Stimulated activated CD8-positive, alpha-beta memory T cell treated with anti-CD3 and anti-CD28 coated beads, Interleukin-15, amount 100 ng/mL, for 4 hours (primary cell): ENCODE data around the gene DES.
"Not testable (repeated sequence)": the region's sequence is repeated elsewhere in the genome, so short reads cannot be mapped to it uniquely, and the experiment has no call there.

ENCODE experiments used
- DNase-seq, 2 donors: peaks; one replicate each; pipeline ENCODE4 v3.0.0-alpha.2; 2020; ENCODE audit warnings: low read depth in 2 of 2

Gene DES

DNA sequence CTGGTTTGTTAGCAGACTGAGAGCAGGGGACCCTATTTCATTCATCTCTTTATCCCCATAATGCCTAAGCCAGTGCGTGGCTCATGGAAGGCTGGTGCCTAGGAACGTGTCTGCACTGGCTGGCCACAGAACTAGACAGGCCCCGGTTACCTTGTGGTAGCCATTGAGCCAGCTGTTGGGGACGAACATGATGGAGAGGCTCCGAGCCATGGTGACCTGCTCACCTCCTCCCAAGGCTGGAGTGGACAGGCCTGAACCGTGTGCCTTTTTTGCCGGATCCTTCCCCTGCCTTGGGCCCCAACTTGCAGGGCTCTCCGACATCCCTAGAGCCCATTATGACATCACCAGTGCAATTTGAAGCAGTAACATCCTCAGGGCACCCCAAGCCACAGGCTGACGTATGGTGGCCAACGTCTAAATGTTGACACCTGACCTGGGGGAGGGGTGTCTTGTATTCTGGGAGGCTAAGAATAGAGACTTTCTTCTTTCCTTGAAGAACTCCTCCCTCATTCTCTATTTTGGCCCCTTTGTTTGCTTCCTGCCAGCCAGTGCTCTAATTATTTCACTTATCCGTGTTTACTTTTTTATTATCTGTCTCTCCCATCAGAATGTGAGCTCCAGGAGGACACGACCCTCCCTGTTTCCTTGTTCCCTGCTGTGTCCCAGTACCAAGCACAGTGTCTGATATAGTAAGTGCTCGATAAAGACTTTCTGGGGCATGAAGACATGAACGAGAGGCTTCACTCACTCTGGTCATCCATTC lies 18.3 kb upstream of the DES start:
- DNase-seq = no peak

DNA sequence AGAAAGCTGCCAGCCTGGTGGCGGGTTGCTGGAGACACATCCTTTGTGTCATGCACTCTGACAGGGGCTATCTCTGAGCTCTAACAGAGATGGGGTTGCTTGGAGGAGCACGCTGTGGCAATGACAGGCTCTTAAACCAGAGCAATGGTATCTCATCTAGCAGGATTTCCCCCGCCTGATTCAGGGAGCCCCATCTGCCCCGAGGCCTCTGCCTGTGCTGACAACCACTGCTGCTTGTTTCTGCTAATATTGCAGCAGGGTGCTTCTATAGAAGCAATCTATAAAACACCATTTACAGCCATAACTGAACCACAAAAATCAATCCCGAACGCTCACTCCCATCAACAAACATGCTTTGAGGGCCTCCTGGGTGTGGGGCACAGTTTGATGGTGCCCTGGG lies 17.6 kb upstream of the DES start:
- no peak for DNase-seq

DNA sequence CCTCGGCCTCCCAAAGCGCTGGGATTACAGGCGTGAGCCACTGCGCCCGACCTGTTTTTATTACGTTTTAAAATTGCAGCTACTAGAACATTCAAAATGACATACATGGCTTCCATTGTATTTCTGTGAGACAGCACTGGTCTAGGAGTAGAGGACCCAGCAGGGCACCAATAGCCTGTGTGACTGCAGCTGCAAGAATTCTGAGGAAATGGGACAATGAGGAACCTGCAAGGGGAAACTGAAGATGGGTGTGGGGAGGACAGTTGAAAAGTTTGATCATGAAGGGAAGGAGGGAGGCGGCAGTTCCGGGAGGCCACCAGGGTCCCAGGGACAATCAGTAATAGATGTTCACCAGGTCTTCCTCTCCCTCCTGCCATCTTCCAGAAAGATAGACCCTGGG lies 16.6 kb upstream of the DES start:
- DNase-seq = no peak

DNA sequence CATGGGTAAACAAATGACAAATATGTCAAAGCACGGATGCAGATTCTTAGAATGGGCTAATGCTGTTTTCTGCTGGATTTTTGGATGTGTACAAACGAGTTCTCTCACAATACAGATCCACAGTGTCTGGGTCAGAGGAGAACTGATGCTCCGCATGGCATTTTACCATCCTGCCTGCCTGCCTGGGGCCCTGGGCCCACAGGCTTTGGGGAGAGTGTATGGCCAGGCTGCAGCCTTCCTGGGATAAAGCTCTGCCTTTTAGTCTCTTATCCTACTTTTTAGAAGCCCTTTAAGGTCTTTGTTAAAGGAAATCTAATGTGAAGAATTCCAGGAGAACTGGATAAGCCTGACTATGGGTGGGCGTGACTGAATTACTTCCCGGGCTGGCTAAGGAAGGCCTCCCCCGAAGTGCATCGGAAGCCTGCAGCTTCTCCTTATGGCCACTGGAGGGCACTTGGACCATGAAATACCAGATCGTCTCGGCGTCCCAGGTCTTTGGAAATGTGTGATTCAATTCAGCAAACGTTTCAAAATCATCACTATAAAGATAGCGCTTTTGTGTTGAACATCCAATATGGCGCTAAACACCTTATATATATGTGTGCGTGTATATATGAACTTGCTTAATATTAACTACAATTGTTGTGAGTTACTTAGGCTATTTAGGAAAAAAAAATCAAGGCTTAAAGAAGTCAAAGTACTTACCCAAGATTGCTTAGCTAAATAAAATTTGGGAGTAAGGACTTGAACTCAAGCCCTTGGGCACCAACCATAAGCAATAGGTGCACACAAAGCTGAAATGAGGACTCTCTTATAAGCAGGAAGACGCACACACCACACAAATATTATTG lies 15.3 kb upstream of the DES start:
- DNase-seq = peak in 1 of 2 donors; percentile 45

DNA sequence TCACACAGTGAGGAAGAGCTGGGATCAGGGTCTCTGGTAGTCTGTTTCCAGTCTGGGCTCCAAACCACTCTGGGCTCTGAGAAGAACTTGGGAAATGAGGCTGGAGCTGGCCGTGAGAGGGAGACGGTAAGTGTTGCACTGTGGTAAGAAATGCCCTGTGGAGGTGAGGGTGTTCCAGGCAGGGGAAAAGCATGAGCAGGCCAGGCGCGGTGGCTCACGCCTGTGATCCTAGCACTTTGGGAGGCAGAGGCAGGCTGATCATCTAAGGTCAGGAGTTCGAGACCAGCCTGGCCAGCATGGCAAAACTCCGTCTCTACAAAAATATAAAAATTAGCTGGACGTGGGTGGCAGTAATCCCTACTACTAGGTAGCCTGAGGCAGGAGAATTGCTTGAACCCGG lies 14.3 kb upstream of the DES start:
- no peak for DNase-seq

DNA sequence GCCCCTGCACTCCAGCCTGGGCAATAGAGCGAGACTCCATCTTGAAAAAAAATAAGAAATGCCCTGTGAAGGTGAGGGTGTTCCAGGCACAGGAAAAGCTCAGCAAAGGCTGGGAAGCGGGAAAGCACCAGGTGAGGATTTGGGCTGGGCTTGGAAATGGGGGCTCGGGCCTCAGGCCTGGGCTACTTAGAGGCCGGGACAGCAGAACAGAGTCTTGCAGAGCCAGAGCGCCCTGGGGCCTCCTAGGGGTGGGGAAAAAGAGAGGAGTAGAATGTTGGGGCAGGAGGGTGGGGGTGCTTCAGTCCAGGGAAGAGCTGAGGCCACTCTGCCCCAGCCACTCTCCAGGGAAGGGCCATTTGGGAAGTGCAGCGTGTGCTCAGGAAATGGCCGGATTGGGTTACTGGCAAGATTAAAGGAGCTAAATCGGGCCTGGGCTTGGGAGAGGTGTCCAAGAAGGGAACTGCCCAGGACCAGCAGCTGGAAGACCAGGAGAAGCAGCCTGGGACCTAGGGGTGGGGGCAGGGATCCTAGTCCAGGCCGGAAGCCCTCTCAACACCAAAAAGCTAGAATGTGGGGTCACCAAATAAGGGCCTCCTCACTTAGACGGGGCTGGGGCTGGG lies 13.8 kb upstream of the DES start:
- no peak for DNase-seq

DNA sequence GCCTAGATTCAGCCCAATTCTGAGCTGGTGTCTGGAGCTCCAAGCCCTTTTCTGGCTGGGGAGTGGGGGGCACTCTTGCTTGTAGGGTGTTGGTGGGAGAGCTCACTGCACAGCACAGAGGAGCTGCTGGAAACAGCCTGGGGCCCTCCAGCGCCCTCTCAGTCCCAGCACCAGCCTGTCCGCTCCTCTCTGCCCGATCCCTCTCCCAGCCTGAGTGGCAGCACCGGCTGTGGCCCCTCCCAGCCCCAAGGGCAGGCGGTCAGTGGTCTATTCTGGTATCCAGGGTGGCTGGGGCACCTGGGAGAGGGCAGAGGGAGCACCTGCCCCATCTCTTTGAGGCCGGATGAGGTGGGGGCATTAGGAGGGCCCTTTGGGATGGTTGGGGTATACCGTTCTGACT lies 13.2 kb upstream of the DES start:
- DNase-seq = no peak

DNA sequence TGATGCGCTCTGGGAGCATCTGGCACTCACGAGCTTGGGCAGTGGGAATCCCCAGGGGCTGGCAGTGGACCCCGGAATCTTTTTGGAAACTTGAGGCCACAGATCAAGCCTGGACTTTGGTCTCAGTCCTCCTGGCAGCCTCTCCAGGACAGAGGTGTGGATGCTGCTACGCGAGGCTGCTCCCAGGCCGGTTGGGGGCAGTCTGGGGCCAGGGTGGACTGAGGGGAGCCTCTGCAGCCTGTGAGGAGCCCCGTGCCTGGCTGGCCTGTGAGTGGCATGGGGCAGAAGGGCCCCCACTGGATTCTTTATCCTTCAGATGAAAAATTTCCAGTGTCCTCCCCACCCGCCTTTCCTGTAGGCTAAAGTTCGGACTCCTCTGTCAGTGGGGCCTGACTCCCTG lies 12.7 kb upstream of the DES start:
- no peak for DNase-seq

DNA sequence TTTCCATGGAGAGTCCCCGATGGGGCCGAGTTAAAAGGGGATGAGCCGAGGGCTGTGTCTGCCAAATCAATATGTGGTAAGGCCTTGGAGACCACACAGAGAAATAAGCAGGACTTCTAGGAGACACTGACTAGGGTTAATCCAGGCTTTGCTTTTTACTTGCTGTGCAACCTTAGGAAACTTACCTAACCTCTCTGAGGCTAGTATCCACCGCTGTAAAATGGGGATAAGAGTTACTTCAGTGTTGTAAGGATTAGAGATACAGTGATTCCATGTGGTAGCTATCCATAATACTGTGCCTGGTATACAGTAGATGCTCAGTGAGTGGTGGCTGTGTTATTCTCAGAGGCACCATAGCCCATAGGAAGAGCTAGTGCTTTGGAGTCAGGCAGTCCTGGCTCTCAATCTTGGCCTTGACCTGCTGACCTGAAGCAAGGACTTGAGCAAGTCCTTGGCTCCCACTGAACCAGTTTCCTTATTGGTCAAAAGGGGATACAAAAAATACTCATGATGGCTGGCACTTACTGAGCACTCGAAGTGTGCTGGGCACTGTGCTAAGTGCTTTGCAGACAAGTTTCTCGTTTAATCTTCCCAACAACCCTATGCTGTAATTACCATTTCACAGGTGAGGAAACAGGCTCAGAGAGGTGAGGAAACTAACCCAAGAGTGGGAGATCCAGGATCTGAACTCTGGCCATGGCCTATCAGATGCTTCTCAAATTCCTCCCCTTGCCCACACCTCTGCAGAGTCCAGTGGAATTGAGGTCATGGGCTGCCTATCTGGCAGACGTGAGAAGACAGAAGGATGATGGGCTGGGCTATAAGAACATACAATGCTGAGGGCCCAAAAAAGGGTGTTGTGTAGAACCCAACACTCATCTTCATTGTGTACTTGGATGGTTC lies 12.0 kb upstream of the DES start:
- DNase-seq = no peak

DNA sequence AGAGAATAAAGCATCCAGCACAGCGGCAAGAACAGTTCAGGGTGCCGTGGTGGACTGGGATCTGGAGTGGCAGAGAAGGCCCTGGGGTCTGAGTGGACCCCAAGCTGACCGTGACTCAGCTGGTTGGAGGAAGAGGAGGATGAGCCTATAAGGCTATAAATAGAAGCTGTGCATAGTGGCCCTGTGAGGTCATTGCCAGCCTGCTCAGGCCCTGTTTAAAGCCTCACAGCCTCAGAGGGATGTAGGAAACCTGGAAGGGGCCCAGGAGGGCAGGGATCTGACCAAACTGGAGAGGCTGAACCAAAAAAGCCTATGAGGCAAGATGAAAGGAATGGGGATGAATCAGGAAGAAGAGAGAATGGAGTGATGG lies 11.3 kb upstream of the DES start:
- no peak for DNase-seq

DNA sequence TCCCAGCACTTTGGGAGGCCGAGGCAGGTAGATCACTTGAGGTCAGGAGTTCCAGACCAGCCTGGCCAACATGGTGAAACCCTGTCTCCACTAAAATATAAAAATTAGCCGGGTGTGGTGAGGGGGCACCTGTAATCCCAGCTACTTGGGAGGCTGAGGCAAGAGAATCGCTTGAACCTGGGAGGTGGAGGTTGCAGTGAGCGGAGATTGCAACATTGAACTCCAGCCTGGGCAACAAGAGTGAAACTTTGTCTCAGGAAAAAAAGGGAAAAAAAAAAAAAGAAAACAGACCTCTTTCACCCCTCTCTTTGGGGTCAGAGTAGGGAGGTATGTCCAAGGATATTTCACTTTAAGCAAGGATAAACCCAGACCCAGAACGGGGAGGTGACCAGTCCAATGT lies 10.8 kb upstream of the DES start:
- not testable (repeated sequence) for DNase-seq

DNA sequence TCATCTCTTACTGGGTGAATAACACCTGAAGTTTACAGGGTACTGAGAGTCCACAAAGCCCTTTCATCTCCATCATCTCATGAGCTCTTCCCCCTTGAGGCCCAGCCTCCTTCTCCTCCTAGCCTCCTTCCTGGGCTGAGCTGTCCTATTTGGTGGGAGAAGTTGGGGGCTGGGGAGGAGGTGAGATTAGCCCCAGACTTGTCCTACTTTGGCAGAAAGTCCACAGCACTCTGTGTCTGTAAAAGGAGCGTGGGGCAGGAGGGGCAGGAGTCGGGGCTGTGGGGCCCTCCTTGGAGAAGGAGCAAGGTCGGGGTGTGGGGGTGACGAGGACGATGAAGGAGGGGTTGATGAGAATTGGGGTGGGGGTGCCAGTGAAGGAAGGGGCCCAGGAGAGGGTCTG lies 10.0 kb upstream of the DES start:
- DNase-seq = no peak

DNA sequence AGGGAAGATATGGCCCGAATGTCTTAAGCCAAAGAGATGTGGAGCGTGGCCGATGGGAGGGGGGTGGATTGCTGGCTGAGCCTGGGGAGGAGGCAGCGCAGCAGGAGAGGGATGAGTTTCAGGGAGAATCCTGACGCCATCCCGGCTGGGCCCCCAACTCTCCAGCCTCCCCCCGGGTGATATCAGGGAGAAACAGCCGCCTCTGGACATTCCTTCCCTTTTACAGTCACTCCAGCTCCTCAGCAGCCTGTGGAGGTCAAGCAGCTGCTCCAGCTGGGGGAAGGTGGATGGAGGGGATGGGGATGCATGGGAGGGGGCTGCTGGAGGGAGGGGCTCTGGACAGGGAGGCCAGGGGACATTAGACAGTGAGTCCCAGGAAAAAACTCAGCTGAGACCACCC lies 9.5 kb upstream of the DES start:
- DNase-seq = no peak

DNA sequence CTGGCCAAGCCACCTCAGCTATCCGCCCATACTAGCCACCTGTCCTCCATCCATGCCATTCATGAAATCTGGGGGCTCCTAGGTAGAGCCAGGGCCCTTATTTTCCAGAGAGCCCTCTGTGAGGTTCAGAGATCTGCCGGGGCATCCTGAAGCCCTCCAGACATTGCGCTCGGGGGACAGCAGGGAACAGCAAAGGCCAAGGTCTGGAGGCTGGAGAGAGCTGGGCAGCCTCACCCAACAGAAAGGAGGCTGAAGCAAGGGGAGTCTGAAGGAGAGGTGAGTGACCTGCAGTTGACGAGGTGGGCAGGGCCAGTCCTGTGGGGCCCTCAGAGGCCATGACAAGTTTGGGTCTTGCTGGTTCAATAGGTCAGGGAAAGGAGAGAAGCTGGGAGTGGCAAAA lies 8.6 kb upstream of the DES start:
- DNase-seq = no peak

DNA sequence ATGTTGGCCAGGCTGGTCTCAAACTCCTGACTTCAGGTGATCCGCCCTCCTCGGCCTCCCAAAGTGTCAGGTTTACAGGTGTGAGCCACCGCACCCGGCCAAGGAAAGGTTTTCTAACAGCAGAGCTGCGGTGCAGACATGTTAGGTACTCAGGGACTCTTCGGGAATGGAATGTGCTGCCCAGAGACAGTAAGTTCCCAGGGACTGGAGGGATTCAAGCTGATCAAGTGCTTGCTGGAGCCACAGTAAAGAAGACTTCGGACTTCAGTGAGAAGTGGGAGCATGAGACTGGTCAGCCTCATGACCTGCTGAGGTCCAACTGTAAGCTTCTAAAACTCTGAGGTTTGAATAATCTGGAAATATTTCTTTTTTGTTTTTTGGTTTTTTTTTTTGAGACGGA lies 7.8 kb upstream of the DES start:
- DNase-seq = no peak

DNA sequence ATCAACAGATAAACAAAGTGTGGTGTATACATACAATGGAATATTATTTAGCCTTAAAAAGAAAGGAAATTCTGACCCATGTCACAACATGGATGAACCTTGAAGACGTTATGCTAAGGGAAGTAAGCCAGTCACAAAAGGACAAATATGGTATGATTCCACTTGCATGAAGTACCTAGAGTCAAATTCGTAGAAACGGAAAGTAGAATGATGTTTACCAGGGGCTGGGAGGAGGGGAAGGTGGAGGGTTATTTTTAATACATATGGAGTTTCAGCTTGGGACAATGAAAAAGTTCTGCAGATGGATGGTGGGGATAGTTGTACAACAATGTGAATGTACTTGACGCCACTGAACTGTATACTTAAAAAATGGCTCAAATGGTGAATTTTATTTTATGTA lies 3.3 kb upstream of the DES start:
- no peak for DNase-seq

DNA sequence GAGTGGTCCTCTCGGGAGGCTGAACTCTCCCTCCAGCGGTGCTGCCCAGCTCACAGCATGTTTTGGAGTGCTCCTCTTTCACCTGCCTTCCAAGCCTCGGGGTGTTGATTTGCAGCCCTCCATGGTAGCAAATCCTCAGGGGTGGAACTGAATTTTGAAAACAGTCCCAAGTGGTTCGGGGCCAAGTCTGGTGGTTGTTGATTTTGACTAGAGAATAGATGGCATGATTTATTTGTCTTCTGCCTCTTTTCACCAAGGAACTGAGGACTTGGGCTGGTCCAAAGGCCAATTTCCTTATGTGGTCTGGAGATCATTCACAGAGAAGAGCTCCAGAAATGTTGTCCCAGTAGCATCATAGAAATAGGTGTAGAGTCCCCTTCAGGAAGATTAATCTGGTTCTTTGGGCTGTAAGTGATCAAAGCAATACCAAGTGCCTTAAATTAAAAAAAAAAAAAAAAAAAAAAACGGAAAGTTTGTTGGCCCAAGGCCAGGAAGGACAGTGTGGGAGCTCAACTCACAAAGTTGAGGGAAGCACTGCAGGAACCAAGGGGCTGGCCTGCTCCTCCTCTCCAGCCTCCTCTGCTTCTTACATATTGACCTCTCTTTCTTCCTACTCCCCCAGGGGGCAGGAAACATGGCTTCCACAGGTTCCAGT lies 2.5 kb upstream of the DES start:
- DNase-seq = no peak

DNA sequence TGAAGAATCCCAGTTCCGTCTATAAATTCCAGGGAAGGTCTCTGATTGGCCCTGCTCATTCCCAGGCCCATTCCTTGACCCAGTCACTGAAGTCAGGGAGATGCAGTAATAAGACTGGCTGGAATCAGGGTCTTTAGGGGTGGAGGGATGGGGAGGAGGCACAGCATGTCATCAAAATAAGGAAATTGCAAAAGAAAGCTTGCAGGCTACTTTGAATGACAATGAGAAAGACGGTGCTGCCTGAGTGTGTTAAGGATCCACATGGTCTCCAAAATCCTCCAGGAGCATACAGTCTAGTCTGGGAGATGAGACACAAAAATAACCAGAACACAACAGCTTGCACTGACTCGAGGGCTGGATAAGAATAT lies 2.0 kb upstream of the DES start:
- no peak for DNase-seq

DNA sequence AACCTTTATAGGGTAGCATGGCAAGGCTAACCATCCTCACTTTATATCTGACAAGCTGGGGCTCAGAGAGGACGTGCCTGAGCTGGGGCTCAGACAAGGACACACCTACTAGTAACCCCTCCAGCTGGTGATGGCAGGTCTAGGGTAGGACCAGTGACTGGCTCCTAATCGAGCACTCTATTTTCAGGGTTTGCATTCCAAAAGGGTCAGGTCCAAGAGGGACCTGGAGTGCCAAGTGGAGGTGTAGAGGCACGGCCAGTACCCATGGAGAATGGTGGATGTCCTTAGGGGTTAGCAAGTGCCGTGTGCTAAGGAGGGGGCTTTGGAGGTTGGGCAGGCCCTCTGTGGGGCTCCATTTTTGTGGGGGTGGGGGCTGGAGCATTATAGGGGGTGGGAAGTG lies 1.2 kb upstream of the DES start:
- DNase-seq = no peak

DNA sequence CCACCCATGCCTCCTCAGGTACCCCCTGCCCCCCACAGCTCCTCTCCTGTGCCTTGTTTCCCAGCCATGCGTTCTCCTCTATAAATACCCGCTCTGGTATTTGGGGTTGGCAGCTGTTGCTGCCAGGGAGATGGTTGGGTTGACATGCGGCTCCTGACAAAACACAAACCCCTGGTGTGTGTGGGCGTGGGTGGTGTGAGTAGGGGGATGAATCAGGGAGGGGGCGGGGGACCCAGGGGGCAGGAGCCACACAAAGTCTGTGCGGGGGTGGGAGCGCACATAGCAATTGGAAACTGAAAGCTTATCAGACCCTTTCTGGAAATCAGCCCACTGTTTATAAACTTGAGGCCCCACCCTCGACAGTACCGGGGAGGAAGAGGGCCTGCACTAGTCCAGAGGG lies 803 bp upstream of the DES start:
- DNase-seq = peak in 1 of 2 donors; percentile 24

DNA sequence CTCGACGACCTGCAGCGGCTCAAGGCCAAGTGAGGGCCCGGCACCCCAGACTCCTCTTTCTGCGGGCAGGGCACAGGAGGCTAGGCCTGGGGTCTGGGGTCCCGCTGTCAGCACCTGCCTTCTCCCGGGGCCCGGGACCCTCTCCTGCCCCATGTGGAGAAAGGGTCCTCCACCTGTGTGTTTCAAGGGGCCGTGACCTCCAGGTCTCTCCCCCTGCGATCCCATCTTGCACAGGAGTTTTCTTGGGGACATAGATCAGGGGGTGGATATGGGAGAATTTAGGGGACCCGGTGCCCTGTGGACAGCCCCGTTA lies 791 bp downstream of the DES start:
- no peak for DNase-seq
